PC-3 (cell line): ENCODE results near the gene BCR.

Source experiments
- EZH2 ChIP-seq: fragments of 300-600 bp; sonication (generic); IDR thresholded peaks from one replicate; pipeline ENCODE4 v1.6.1; 2017; ENCODE audit warnings: antibody characterized with exemption, mild to moderate bottlenecking, low read length; ENCODE audit not compliant: unreplicated experiment
- TF ChIP-seq, protein P1 (sequence below): fragments of 300-600 bp; sonication (generic); conservative IDR thresholded peaks from 2 replicates; pipeline ENCODE4 v1.5.1; 2017; ENCODE audit warnings: antibody characterized with exemption, low read depth, mild to moderate bottlenecking, low read length

GRCh38 chr22:23178512-23179254 is 1.6 kb upstream of the BCR start:
- TF ChIP-seq, protein P1, sequence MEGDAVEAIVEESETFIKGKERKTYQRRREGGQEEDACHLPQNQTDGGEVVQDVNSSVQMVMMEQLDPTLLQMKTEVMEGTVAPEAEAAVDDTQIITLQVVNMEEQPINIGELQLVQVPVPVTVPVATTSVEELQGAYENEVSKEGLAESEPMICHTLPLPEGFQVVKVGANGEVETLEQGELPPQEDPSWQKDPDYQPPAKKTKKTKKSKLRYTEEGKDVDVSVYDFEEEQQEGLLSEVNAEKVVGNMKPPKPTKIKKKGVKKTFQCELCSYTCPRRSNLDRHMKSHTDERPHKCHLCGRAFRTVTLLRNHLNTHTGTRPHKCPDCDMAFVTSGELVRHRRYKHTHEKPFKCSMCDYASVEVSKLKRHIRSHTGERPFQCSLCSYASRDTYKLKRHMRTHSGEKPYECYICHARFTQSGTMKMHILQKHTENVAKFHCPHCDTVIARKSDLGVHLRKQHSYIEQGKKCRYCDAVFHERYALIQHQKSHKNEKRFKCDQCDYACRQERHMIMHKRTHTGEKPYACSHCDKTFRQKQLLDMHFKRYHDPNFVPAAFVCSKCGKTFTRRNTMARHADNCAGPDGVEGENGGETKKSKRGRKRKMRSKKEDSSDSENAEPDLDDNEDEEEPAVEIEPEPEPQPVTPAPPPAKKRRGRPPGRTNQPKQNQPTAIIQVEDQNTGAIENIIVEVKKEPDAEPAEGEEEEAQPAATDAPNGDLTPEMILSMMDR = peak; percentile 85
- no peak for TF ChIP-seq EZH2
